Kidney (tissue), 14 donors: ENCODE results near the gene TMEM209. TPM values are rescaled to one million over a fixed set of nuclear protein-coding genes. Genes with fewer than 3 reads are reported as not detected.
"Not testable (repeated sequence)": the region's sequence is repeated elsewhere in the genome, so short reads cannot be mapped to it uniquely, and the experiment has no call there.

ENCODE experiments used
- DNase-seq, 5 donors: peaks; one replicate each; pipeline ENCODE4 v3.0.0-alpha.2; 2013 to 2020
- FAIRE-seq: peaks from 2 replicates; lab custom pipeline; 2012; peaks lifted over from hg19 to GRCh38; lab: Jason Lieb, UNC
- H3K27ac ChIP-seq, 2 donors: one replicate each; pipeline ENCODE4 v1.7.0; 2013; ENCODE audit warnings: low read depth in 2 of 2, low read length in 2 of 2, inconsistent platforms in 1 of 2
- H3K27me3 ChIP-seq: one replicate; pipeline ENCODE4 v1.7.1; 2013; ENCODE audit warnings: low read length, inconsistent platforms; ENCODE audit not compliant: control insufficient read depth, insufficient read depth
- H3K36me3 ChIP-seq, 3 donors: one replicate each; pipeline versions ENCODE4 v1.7.0 to v1.7.1; 2013; ENCODE audit warnings: low read length in 3 of 3, control low read depth in 1 of 3, inconsistent platforms in 1 of 3; ENCODE audit not compliant: insufficient read depth in 3 of 3, control insufficient read depth in 2 of 3
- H3K4me1 ChIP-seq, 3 donors: one replicate each; pipeline versions ENCODE4 v1.7.0 to v1.7.1; 2013; ENCODE audit warnings: low read length in 3 of 3, inconsistent platforms in 1 of 3, low read depth in 1 of 3; ENCODE audit not compliant: control insufficient read depth in 2 of 3, insufficient read depth in 2 of 3
- H3K4me3 ChIP-seq, 3 donors: one replicate each; pipeline versions ENCODE4 v1.7.0 to v1.8.1; 2013; ENCODE audit warnings: low read length in 3 of 3, control low read depth in 1 of 3, inconsistent platforms in 1 of 3
- H3K9ac ChIP-seq, 3 donors: one replicate each; pipeline versions ENCODE4 v1.7.0 to v1.7.1; 2013; ENCODE audit warnings: low read length in 3 of 3, control low read depth in 1 of 3, inconsistent platforms in 1 of 3
- H3K9me3 ChIP-seq, 3 donors: one replicate each; pipeline versions ENCODE4 v1.7.0 to v1.7.1; 2013; ENCODE audit warnings: low read length in 3 of 3, control low read depth in 1 of 3, inconsistent platforms in 1 of 3; ENCODE audit not compliant: control insufficient read depth in 2 of 3, insufficient read depth in 1 of 3
- CTCF ChIP-seq: IDR thresholded peaks from 3 replicates; pipeline ENCODE4 v1.5.1; 2012; ENCODE audit warnings: mild to moderate bottlenecking, moderate library complexity, borderline replicate concordance; ENCODE audit not compliant: insufficient read depth; ENCODE audit errors: extremely low read depth
- intact Hi-C: fragments of 100-400 bp; cut with DNase I; formaldehyde crosslinking; loops from one replicate; pipeline ENCODE4 v1.11.1; 2022
- polyA plus RNA-seq: library from polyadenylated mRNA; stranded (reverse); fragments of 350-450 nt; fragmentation: Illumina TruSeq; extraction: RNeasy Lipid Tissue Mini Kit (QIAGEN cat#74804); gene quantifications from one replicate; pipeline ENCODE4 v1.2.3, GENCODE V29; 2014; ENCODE audit warnings: low read depth, low replicate concordance; ENCODE audit not compliant: insufficient read depth
- total RNA-seq: library from RNA; stranded (reverse); fragmentation: NEBNext Ultra II Directional; extraction: Animal tissue kit (Norgen Biotek cat#: 25700); gene quantifications from one replicate; pipeline ENCODE4 v1.2.1, GENCODE V29; 2021
- donor health status: control.
- donor health status: control.
- donor health status: control.
- donor health status: control.
- donor health status: control.
- donor health status: DM: yes; HTN: yes; CAD: no.
- donor health status: Normal renal cell carcinoma (clear cell type).

The TMEM209 gene
- total and polyA plus RNA-seq, 2 donors from 2014 or later = 4.3 to 29.0 TPM

GRCh38 chr7:130227883-130228575 is 22.8 kb upstream of the TMEM209 start:
- Histone ChIP-seq H3K36me3 (no peaks in the 10 kb centered on the region), H3K27ac (no peak overlapping the region), H3K9ac (no peak overlapping the region), H3K9me3 (no peaks in the 10 kb centered on the region), H3K27me3 (no peaks in the 10 kb centered on the region), H3K4me1 (no peaks in the 10 kb centered on the region), H3K4me3 (no peak overlapping the region)
- TF ChIP-seq CTCF = no peak
- no peak for DNase-seq
- intact Hi-C loops = no loop called here
- FAIRE-seq = no peak

GRCh38 chr7:130226333-130226732 is 21.1 kb upstream of the TMEM209 start:
- Histone ChIP-seq H3K4me3 (no peak overlapping the region), H3K9me3 (no peaks in the 10 kb centered on the region), H3K9ac (no peak overlapping the region), H3K27me3 (no peaks in the 10 kb centered on the region), H3K27ac (no peak overlapping the region), H3K4me1 (no peaks in the 10 kb centered on the region), H3K36me3 (no peaks in the 10 kb centered on the region)
- DNase-seq = no peak
- intact Hi-C loops = no loop called here
- TF ChIP-seq CTCF = no peak
- FAIRE-seq = no peak

GRCh38 chr7:130224923-130225322 is 19.7 kb upstream of the TMEM209 start:
- H3K9ac ChIP-seq, H3K27me3 ChIP-seq, FAIRE-seq, H3K4me1 ChIP-seq, H3K27ac ChIP-seq, intact Hi-C loops, H3K36me3 ChIP-seq, H3K9me3 ChIP-seq, H3K4me3 ChIP-seq, DNase-seq: not testable (repeated sequence)

- intact Hi-C loops = no loop called here
- no peak for TF ChIP-seq CTCF
- no peak overlapping the region for H3K4me3 ChIP-seq
- H3K27me3 ChIP-seq = no peaks in the 10 kb centered on the region
- no peak overlapping the region for H3K27ac ChIP-seq
- H3K9me3 ChIP-seq = no peaks in the 10 kb centered on the region
- DNase-seq (no peak), FAIRE-seq (no peak)
- H3K36me3 ChIP-seq = no peaks in the 10 kb centered on the region
- no peak overlapping the region for H3K9ac ChIP-seq
- no peaks in the 10 kb centered on the region for H3K4me1 ChIP-seq
Measured at GRCh38 chr7:130224210-130224609, 19.0 kb upstream of the TMEM209 start.
